H1 (cell line): ENCODE results near the gene AK8. TPM values are rescaled to one million over a fixed set of nuclear protein-coding genes. Genes with fewer than 3 reads are reported as not detected.

Experiments
- CBX5 ChIP-seq: fragments of 300-800, 300-1000 bp; sonication (generic); IDR thresholded peaks from 2 replicates; pipeline ENCODE4 v1.7.1; 2016; ENCODE audit warnings: antibody characterized with exemption, low read length, low read depth
- EZH2 ChIP-seq: fragments of 200-600 bp; sonication (generic); IDR thresholded peaks from 2 replicates; pipeline ENCODE4 v1.7.1; 2012; ENCODE audit warnings: low read depth, mild to moderate bottlenecking, moderate library complexity, low read length, inconsistent platforms; ENCODE audit not compliant: severe bottlenecking
- FOSL1 ChIP-seq: IDR thresholded peaks from 2 replicates; pipeline ENCODE4 v1.6.1; 2011; ENCODE audit warnings: mild to moderate bottlenecking, low read depth, low read length, moderate library complexity; ENCODE audit not compliant: insufficient read depth
- KDM4A ChIP-seq: IDR thresholded peaks from one replicate; pipeline ENCODE4 v1.7.1; 2012; ENCODE audit warnings: low read depth, mild to moderate bottlenecking, moderate library complexity, low read length, inconsistent platforms; ENCODE audit not compliant: severe bottlenecking
- NANOG ChIP-seq: IDR thresholded peaks from 2 replicates; pipeline ENCODE4 v1.6.1; 2011; ENCODE audit warnings: low read length, low read depth, mild to moderate bottlenecking, inconsistent platforms; ENCODE audit not compliant: insufficient read depth, poor library complexity, severe bottlenecking
- RNF2 ChIP-seq: fragments of 200-900, 300-1000 bp; sonication (generic); IDR thresholded peaks from 2 replicates; pipeline ENCODE4 v1.7.1; 2016; ENCODE audit warnings: borderline replicate concordance, low read depth, mild to moderate bottlenecking, antibody characterized with exemption, low read length; ENCODE audit not compliant: poor library complexity, severe bottlenecking; ENCODE audit errors: missing control alignments
- SUZ12 ChIP-seq: fragments of 200-600 bp; sonication (generic); IDR thresholded peaks from 2 replicates; pipeline ENCODE4 v1.6.1; 2012; ENCODE audit warnings: mild to moderate bottlenecking, inconsistent platforms, low read length, moderate library complexity, mixed read lengths
- TAF1 ChIP-seq: IDR thresholded peaks from 2 replicates; pipeline ENCODE4 v1.6.1; 2011; ENCODE audit warnings: mild to moderate bottlenecking, low read depth, low read length
- polyA plus RNA-seq, 7 experiments: library from polyadenylated mRNA; depleted of rRNA in 3 of 7; stranded (reverse) in 5 of 7; unstranded in 2 of 7; fragments of >200 nt in 5 of 7; fragments of 200-250 nt in 2 of 7; gene quantifications; 1 replicate in 5 of 7; 2 replicates in 1 of 7; 4 replicates in 1 of 7; pipeline versions ENCODE4 v1.2.1 to v1.2.3, GENCODE V29; 2011 to 2013; ENCODE audit warnings: missing spikeins in 2 of 7, mixed read lengths in 2 of 7
- total RNA-seq: library from RNA; stranded (reverse); fragmentation: NEBNext Ultra II Directional; extraction: Animal tissue kit (Norgen Biotek cat#: 25700); gene quantifications from 2 replicates; pipeline ENCODE4 v1.2.1, GENCODE V29; 2021

The AK8 gene
- total and polyA plus RNA-seq, 2 of the 8 experiments (the other 6 are each of a cell fraction or from before 2014, with no cell fraction given), result 0.35 to 0.48 TPM

DNA sequence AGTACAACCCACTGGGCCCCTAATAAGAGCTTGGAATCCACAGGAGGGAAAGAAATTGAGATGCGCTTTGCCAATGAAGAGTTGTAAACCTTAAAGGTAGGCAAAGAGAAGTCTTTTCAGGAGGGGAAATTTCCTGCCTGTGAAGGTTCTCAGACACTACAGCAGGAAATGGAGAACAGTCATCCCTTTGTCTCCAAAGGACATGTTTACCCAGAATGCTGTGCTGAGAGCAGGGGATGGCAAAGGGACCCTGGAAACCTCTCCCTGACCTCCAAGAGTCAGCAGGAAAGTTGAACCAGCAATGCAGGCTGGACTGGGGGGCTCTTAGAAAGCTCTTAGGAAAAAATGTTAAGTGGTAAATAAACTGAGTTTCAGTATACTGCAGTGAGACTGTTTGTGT, 103.2 kb downstream of the AK8 start (continued):
- TF ChIP-seq EZH2 (no peak), KDM4A (no peak), RNF2 (no peak), SUZ12 (no peak), NANOG (no peak), TAF1 (no peak), FOSL1 (no peak), CBX5 (no peak)
